ENCODE results near the gene SH3BGR. TPM values are rescaled to one million over a fixed set of nuclear protein-coding genes. Genes with fewer than 3 reads are reported as not detected.
A peak's percentile ranks its signal among the peaks of the same experiment; 100 is the strongest.

The SH3BGR gene
- total and polyA plus RNA-seq, 8 donors = 1.6 to 4.1 (median 3.6) TPM

DNA sequence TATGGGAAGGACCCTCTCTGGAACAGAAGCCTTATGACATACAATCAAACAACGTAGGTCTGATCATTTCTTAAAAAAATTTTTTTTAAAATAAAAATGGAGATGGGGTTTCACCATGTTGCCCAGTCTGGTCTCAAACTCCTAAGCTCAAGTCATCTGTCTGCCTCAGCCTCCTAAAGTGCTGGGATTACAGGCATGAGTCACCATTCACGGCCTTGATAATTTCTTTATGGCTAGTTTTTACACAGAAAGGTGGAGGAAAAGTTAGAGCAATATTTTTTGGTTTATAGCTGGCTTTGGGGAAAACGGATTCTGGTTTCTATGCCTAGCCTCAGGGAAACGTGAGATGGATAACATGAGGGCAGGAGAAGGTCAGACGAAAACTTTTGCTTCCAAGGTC is 91.0 kb downstream of the SH3BGR start:
- H3K9me3 ChIP-seq = peaks cover 0 to 11% of the 10 kb centered on the region in 2 donors
- H3K27ac ChIP-seq = no peak overlapping the region
- TF ChIP-seq, protein P1, sequence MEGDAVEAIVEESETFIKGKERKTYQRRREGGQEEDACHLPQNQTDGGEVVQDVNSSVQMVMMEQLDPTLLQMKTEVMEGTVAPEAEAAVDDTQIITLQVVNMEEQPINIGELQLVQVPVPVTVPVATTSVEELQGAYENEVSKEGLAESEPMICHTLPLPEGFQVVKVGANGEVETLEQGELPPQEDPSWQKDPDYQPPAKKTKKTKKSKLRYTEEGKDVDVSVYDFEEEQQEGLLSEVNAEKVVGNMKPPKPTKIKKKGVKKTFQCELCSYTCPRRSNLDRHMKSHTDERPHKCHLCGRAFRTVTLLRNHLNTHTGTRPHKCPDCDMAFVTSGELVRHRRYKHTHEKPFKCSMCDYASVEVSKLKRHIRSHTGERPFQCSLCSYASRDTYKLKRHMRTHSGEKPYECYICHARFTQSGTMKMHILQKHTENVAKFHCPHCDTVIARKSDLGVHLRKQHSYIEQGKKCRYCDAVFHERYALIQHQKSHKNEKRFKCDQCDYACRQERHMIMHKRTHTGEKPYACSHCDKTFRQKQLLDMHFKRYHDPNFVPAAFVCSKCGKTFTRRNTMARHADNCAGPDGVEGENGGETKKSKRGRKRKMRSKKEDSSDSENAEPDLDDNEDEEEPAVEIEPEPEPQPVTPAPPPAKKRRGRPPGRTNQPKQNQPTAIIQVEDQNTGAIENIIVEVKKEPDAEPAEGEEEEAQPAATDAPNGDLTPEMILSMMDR (IDR thresholded peaks at IDR 0.05) = no peak
- no peaks in the 10 kb centered on the region for H3K4me1 ChIP-seq
- ATAC-seq (no peak), DNase-seq (no peak)
- no peaks in the 10 kb centered on the region for H3K27me3 ChIP-seq
- H3K36me3 ChIP-seq = no peaks in the 10 kb centered on the region
- intact Hi-C loops (cut with DNase I) = no loop called here
- no peak overlapping the region for H3K4me3 ChIP-seq

GRCh38 chr21:39546522-39546921 is 94.8 kb downstream of the SH3BGR start:
- TF ChIP-seq, protein P1 (IDR thresholded peaks at IDR 0.05) = no peak
- no peaks in the 10 kb centered on the region for H3K36me3 ChIP-seq
- no peaks in the 10 kb centered on the region for H3K27me3 ChIP-seq
- no peaks in the 10 kb centered on the region for H3K4me1 ChIP-seq
- intact Hi-C loops (cut with DNase I) = no loop called here
- DNase-seq (no peak), ATAC-seq (no peak)
- no peak overlapping the region for H3K4me3 ChIP-seq
- H3K27ac ChIP-seq = no peak overlapping the region
- peaks cover 0 to 16% of the 10 kb centered on the region in 2 donors for H3K9me3 ChIP-seq

GRCh38 chr21:39552856-39553255 is 101.1 kb downstream of the SH3BGR start:
- Histone ChIP-seq H3K27me3 (no peaks in the 10 kb centered on the region), H3K4me1 (no peaks in the 10 kb centered on the region), H3K9me3 (peaks cover 0 to 5% of the 10 kb centered on the region in 2 donors), H3K27ac (no peak overlapping the region), H3K4me3 (no peak overlapping the region), H3K36me3 (no peaks in the 10 kb centered on the region)
- ATAC-seq (no peak), DNase-seq (no peak)
- TF ChIP-seq, protein P1 (IDR thresholded peaks at IDR 0.05) = no peak
- intact Hi-C loops (cut with DNase I) = no loop called here

- intact Hi-C loops (cut with DNase I) = no loop called here
- Histone ChIP-seq H3K36me3 (no peaks in the 10 kb centered on the region), H3K4me3 (no peak overlapping the region), H3K9me3 (peaks cover 0 to 5% of the 10 kb centered on the region in 2 donors), H3K4me1 (no peaks in the 10 kb centered on the region), H3K27me3 (no peaks in the 10 kb centered on the region), H3K27ac (no peak overlapping the region)
- DNase-seq (no peak), ATAC-seq (no peak)
- TF ChIP-seq, protein P1 (IDR thresholded peaks at IDR 0.05) = no peak
These were observed 101.6 kb downstream of the SH3BGR start for GRCh38 chr21:39553331-39553730.

DNA sequence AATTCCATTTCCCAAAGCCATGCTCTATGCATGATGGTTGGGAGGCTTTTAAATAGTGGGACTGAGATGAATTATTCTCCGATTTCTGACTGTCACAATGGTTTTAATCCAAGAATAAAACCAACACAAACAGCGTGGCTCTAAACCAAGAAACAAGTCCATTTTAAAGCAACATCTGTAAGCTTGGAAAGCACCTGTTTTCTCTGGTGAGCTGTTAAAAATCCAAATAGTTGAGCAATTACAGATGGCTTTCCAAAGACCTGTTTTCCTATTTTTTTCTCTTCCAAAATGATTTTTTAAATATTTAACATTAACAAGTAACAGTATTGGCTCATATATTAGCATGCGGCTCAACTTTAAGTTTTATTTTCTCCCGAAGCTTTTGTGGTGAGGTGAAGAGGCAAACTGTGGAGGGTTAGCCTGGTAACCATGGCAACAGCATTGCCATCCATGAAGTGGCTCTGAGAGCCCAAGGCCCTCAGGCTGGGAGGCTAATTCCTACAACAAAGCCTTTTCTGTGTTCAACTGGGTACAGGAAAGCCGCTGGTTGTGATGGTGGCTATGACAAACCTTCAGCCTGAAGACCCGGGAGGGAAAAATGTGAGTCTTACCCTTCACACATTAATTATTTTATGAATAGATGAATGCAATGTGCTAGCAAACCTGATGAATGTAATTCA is 104.3 kb downstream of the SH3BGR start:
- TF ChIP-seq, protein P1 (IDR thresholded peaks at IDR 0.05) = no peak
- Histone ChIP-seq H3K4me1 (no peaks in the 10 kb centered on the region), H3K4me3 (no peak overlapping the region), H3K27me3 (no peaks in the 10 kb centered on the region), H3K27ac (no peak overlapping the region), H3K36me3 (no peaks in the 10 kb centered on the region), H3K9me3 (peaks cover 0 to 2% of the 10 kb centered on the region in 2 donors)
- no peak for ATAC-seq
- peak in 2 of 4 donors; percentile 9 to 50 for DNase-seq
- intact Hi-C loops (cut with DNase I) = no loop called here
